ENCODE measurements around the gene ARL6IP4.
"Not testable (repeated sequence)": the region's sequence is repeated elsewhere in the genome, so short reads cannot be mapped to it uniquely, and the experiment has no call there.

The ARL6IP4 gene

GRCh38 chr12:123011701-123012100 is 31.2 kb downstream of the ARL6IP4 start:
- no peak for DNase-seq (ENCODE audit: low read depth)

- no peak for DNase-seq (ENCODE audit: low read depth)
Measured at GRCh38 chr12:123013185-123014095, 33.0 kb downstream of the ARL6IP4 start.

- DNase-seq (ENCODE audit: low read depth) = not testable (repeated sequence)
Measured at GRCh38 chr12:123014473-123014872, 34.0 kb downstream of the ARL6IP4 start.

- DNase-seq (ENCODE audit: low read depth) = no peak
Measured at GRCh38 chr12:123017753-123018152, 37.3 kb downstream of the ARL6IP4 start.

GRCh38 chr12:123019841-123020138 is 39.3 kb downstream of the ARL6IP4 start:
- DNase-seq (ENCODE audit: low read depth) = no peak

- DNase-seq (ENCODE audit: low read depth) = no peak
Measured at GRCh38 chr12:123021688-123022604, 41.5 kb downstream of the ARL6IP4 start.

GRCh38 chr12:123022846-123023245 is 42.4 kb downstream of the ARL6IP4 start:
- DNase-seq (ENCODE audit: low read depth) = no peak

GRCh38 chr12:123024819-123025391 is 44.4 kb downstream of the ARL6IP4 start:
- DNase-seq (ENCODE audit: low read depth) = no peak

- no peak for DNase-seq (ENCODE audit: low read depth)
Measured at GRCh38 chr12:123026094-123026853, 45.8 kb downstream of the ARL6IP4 start.

GRCh38 chr12:123027726-123028445 is 47.4 kb downstream of the ARL6IP4 start:
- DNase-seq (ENCODE audit: low read depth) = no peak

GRCh38 chr12:123028475-123028874 is 48.0 kb downstream of the ARL6IP4 start:
- DNase-seq (ENCODE audit: low read depth) = no peak

GRCh38 chr12:123029550-123029949 is 49.1 kb downstream of the ARL6IP4 start:
- DNase-seq (ENCODE audit: low read depth) = no peak

GRCh38 chr12:123030686-123031085 is 50.2 kb downstream of the ARL6IP4 start:
- no peak for DNase-seq (ENCODE audit: low read depth)

GRCh38 chr12:123031171-123031845 is 50.8 kb downstream of the ARL6IP4 start:
- DNase-seq (ENCODE audit: low read depth) = no peak

Measured in T follicular helper cell (primary cell).